ENCODE measurements around the gene SEMA6D. TPM values are rescaled to one million over a fixed set of nuclear protein-coding genes. Genes with fewer than 3 reads are reported as not detected.

SEMA6D gene, protein sequence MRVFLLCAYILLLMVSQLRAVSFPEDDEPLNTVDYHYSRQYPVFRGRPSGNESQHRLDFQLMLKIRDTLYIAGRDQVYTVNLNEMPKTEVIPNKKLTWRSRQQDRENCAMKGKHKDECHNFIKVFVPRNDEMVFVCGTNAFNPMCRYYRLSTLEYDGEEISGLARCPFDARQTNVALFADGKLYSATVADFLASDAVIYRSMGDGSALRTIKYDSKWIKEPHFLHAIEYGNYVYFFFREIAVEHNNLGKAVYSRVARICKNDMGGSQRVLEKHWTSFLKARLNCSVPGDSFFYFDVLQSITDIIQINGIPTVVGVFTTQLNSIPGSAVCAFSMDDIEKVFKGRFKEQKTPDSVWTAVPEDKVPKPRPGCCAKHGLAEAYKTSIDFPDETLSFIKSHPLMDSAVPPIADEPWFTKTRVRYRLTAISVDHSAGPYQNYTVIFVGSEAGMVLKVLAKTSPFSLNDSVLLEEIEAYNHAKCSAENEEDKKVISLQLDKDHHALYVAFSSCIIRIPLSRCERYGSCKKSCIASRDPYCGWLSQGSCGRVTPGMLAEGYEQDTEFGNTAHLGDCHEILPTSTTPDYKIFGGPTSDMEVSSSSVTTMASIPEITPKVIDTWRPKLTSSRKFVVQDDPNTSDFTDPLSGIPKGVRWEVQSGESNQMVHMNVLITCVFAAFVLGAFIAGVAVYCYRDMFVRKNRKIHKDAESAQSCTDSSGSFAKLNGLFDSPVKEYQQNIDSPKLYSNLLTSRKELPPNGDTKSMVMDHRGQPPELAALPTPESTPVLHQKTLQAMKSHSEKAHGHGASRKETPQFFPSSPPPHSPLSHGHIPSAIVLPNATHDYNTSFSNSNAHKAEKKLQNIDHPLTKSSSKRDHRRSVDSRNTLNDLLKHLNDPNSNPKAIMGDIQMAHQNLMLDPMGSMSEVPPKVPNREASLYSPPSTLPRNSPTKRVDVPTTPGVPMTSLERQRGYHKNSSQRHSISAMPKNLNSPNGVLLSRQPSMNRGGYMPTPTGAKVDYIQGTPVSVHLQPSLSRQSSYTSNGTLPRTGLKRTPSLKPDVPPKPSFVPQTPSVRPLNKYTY
- 10 to 100 TPM in 1 of 4 donors, 1 to 10 TPM in 3; 1.5 to 27.2 (median 5.5) TPM for total RNA-seq

DNA sequence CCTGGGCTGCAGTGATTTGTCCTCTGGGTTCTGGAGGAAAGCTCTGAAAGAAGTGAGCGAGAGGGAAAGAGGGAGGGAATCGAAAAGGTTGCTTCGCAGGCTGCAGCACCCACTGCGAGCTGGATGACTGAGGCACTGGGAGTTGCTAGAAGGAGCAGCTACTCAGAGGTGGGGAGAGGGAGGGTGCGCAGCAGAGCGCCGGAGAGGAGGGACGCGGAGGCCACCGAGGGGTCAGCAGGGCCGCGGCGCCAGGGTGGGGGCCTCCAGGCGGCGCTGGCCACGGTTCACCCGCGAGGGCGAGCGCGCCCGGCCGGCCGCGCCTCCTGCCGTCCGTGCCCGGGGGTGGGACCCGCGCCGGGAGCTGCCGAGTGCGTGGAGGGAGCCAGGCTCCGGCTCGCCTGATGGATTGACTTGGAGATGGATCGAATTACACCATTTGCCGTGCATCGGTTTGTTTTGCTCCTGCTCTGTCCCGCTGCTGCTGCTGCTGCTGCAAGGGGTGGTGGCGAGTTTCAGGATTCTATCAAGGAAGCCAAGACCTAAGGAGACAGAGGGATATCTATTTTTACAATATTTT, at the start of gene SEMA6D:
TSS of gene SEMA6D (plus strand) at position 470 of the 577 bp plus-strand sequence. CDS start 42,294 bp downstream, outside the sequence.
- H3K4me3 ChIP-seq = peak within 1 kb of the TSS; percentile 44 to 55
- TF ChIP-seq POLR2A (IDR thresholded peaks at IDR 0.05) = no peak
- TF ChIP-seq, protein P1, sequence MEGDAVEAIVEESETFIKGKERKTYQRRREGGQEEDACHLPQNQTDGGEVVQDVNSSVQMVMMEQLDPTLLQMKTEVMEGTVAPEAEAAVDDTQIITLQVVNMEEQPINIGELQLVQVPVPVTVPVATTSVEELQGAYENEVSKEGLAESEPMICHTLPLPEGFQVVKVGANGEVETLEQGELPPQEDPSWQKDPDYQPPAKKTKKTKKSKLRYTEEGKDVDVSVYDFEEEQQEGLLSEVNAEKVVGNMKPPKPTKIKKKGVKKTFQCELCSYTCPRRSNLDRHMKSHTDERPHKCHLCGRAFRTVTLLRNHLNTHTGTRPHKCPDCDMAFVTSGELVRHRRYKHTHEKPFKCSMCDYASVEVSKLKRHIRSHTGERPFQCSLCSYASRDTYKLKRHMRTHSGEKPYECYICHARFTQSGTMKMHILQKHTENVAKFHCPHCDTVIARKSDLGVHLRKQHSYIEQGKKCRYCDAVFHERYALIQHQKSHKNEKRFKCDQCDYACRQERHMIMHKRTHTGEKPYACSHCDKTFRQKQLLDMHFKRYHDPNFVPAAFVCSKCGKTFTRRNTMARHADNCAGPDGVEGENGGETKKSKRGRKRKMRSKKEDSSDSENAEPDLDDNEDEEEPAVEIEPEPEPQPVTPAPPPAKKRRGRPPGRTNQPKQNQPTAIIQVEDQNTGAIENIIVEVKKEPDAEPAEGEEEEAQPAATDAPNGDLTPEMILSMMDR (IDR thresholded peaks at IDR 0.05) = peak in 3 of 4 experiments; percentile 17 to 39 (median 30)
- H3K9me3 ChIP-seq = no peaks in the 10 kb centered on the region
- intact Hi-C loops (cut with DNase I; ENCODE audit: low total_unique reads) = no loop called here
- H3K27ac ChIP-seq = peak within 1 kb of the TSS; percentile 51 to 67
- peak; percentile 22 to 43 for DNase-seq
- H3K27me3 ChIP-seq = no peaks in the 10 kb centered on the region
- H3K4me1 ChIP-seq = no peaks in the 10 kb centered on the region
- no peaks in the 10 kb centered on the region for H3K36me3 ChIP-seq

DNA sequence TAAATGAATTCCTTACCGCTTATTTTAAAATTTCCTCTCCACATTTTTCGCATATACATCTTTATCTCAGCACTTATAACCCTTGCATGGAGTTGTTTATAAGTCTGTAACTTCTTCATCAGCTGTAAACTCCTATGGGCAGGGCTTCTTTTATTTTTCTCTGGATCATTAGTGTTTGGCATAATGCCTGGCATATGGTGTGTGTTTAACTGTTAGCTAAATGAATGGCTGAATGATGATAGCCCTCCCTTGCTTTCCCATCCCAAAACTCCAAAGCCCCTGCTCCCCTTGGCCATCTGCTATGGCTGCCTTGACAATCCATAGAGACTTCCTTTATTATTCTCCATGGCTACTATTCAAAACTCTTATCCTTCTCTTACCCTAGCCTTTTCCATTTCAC, 48.1 kb upstream of the SEMA6D start:
- intact Hi-C loops (cut with DNase I; ENCODE audit: low total_unique reads) = no loop called here
- Histone ChIP-seq H3K27me3 (no peaks in the 10 kb centered on the region), H3K9me3 (no peaks in the 10 kb centered on the region), H3K27ac (no peak overlapping the region), H3K36me3 (no peaks in the 10 kb centered on the region), H3K4me1 (no peaks in the 10 kb centered on the region), H3K4me3 (no peak overlapping the region)
- no peak for DNase-seq
- TF ChIP-seq, protein P1 (IDR thresholded peaks at IDR 0.05) = no peak
- TF ChIP-seq POLR2A (IDR thresholded peaks at IDR 0.05) = no peak

DNA sequence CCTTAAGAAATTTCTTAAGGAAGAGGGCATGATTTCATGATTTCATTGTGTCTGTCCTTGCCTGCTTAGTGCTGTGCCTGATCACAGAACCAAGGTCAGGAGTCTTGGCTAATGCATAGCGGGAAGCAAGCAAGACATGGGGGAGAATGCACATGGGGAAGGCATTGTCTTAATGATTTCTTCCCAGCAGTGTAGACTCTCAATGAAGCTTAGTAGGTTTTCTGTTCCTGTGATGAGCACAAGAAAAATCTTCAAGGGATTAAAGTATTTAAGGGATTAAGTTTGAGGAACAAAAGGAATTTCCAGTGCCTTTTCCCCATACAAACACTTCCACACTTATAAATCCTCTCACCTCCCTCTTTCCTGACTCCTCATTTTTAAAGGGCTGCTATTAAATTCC, 46.9 kb upstream of the SEMA6D start:
- DNase-seq = no peak
- intact Hi-C loops (cut with DNase I; ENCODE audit: low total_unique reads) = no loop called here
- TF ChIP-seq POLR2A (IDR thresholded peaks at IDR 0.05) = no peak
- TF ChIP-seq, protein P1 (IDR thresholded peaks at IDR 0.05) = no peak

DNA sequence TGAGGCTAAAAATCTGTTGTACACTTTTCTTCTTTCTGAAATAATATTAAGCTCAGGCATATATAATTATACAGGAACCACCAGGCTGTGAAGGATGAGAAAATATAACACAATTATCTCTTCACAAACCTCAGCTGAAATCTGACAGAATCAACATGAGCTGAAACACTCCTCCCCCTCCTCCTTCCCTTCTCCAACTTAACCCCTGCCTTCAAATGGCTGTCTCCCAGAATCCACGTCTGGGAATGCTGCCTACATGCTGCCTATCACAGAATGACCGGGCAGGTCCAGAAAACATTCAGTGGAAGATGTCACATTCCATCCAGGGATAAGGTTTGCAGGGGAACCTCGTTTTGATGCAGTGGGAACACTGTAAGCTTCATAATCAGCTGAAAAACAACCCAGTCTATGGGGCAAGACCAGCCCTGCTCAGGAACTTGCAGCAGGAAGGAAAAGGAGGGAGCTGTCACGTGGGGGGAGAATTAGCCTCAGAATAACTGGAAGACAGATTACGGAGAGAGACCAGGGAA, 44.0 kb upstream of the SEMA6D start:
- no peak overlapping the region for H3K27ac ChIP-seq
- no peak for TF ChIP-seq POLR2A (IDR thresholded peaks at IDR 0.05)
- TF ChIP-seq, protein P1 (IDR thresholded peaks at IDR 0.05) = no peak
- peak in 1 of 2 donors; percentile 17 for DNase-seq

More for the DNA sequence above, 46.9 kb upstream of the SEMA6D start:
- Histone ChIP-seq H3K4me3 (no peak overlapping the region), H3K36me3 (no peaks in the 10 kb centered on the region), H3K27ac (no peak overlapping the region), H3K9me3 (no peaks in the 10 kb centered on the region), H3K4me1 (no peaks in the 10 kb centered on the region), H3K27me3 (no peaks in the 10 kb centered on the region)

More for the DNA sequence above, 44.0 kb upstream of the SEMA6D start:
- Histone ChIP-seq H3K36me3 (no peaks in the 10 kb centered on the region), H3K27me3 (no peaks in the 10 kb centered on the region), H3K9me3 (no peaks in the 10 kb centered on the region), H3K4me3 (no peak overlapping the region), H3K4me1 (no peaks in the 10 kb centered on the region)
- intact Hi-C loops (cut with DNase I; ENCODE audit: low total_unique reads) = no loop called here

Data from uterus (tissue), 4 donors.